ENCODE data around the gene CCNL2. TPM values are rescaled to one million over a fixed set of nuclear protein-coding genes. Genes with fewer than 3 reads are reported as not detected.

The CCNL2 gene
- total and polyA plus RNA-seq, 2 experiments from 2014 or later, result 150 to 199 TPM

DNA sequence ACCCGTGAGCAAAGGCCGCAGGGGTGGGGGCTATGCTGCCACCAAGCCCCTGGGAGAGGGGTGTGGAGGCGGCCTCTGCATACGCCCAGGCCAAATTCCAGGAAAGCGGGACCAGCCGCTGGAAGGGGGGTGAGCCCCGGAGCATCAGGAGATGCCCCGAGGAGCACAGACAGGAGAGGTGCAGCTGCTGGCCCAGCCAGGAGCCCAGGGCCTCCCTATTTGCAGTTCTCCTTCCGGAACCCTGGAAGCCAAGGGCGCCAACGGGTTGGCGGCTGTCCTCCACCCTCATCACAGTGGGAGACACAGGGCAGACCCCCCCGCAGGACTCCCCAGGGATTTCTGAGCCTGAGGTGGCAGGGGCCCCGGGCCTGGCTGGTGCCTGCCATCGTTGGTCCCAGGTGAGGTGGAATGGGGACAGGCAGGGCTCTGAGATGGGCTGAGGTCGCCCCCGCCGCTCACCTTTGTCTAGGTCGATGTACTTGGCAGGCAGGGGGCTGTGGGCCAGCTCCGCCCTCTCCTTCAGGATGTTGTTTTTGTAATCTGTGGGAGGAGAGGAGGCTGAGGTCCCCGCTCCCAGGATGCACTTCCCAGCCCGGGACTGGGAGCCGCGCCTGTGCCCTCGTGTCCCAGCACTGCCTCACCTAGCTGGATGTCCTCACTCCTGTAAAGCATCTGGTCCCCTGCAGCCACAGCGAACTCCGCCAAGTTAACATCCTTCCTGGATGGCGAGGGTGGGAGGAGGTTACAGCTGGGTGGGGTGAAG is 45.6 kb downstream of the CCNL2 start:
- no peak for DNase-seq
- H3K79me2 ChIP-seq (ENCODE audit: insufficient read depth), result peaks cover 72% of the 10 kb centered on the region
- H3K9ac ChIP-seq, result peak overlapping the region; percentile 24; the same call in 1 of the 2 replicates
- H3K36me3 ChIP-seq (ENCODE audit: low read depth), result peaks cover 6% of the 10 kb centered on the region; the same call in 1 of the 2 replicates
- no peak overlapping the region for H2AFZ ChIP-seq
- H3K4me2 ChIP-seq (ENCODE audit: unreplicated experiment), result peak overlapping the region; percentile 21
- H3K4me1 ChIP-seq (ENCODE audit: insufficient read depth), result peaks cover 14% of the 10 kb centered on the region; the same call in 1 of the 2 replicates
- in situ Hi-C loops (cut with MboI), result no loop called here
- H4K20me1 ChIP-seq (ENCODE audit: insufficient read depth), result no peaks in the 10 kb centered on the region; the same call in 1 of the 2 replicates
- no peaks in the 10 kb centered on the region for H3K27me3 ChIP-seq (replicated peaks; ENCODE audit: insufficient read depth)
- 83 to 85% methylated on average over 21 to 28 of the region's 28 CpGs for WGBS, 2 experiments (ENCODE audit: low coverage in 1 of 2, low lambda C conversion rate in 2 of 2, missing lambda C conversion rate in 2 of 2)
- H3K9me3 ChIP-seq (ENCODE audit: low read depth), result no peaks in the 10 kb centered on the region
- TF ChIP-seq EZH2phosphoT487 (IDR thresholded peaks at IDR 0.05; ENCODE audit: insufficient read depth, low read depth) (no peak), EZH2 (IDR thresholded peaks at IDR 0.05; ENCODE audit: insufficient read depth, poor library complexity, severe bottlenecking) (no peak)
- H3K27ac ChIP-seq, result 0 out of 2 replicates have a peak overlapping the region, but pooled peaks have one; percentile 15
- no peaks in the 10 kb centered on the region for H3K9me2 ChIP-seq (ENCODE audit: insufficient read depth)
- peaks cover 28% of the 10 kb centered on the region for H3F3A ChIP-seq (ENCODE audit: insufficient read depth)
- H3K4me3 ChIP-seq, result no peak overlapping the region

DNA sequence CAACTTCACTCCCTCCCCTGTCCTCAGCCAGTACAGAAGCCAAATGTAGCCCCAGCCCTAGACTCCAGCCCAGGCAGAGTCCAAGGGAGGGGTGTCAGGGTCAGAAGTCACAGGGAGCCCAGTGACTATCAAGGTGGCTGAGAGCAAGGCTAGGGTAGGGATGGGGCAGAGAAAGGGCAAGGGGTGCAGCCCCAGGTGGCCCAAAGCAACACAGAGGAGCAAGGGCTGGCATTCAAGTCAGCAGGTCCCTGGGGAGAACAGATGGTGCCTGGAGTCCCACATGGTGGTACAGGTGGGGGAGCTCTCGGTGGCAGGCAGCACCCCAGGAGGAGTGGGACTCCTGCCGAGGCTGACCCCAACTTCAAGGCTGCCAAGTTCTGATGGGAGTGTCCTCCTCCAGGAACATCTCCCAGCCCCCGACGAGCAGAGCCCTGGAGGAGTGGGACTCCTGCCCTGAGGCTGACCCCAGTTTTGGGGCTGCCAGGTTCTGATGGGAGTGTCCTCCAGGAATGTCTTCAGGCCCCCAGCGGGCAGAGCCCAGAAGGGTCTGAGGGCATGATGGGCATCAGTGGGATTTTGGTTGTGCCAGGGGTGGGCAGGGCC is 46.2 kb downstream of the CCNL2 start:
- Histone ChIP-seq H3K9me2 (ENCODE audit: insufficient read depth) (no peaks in the 10 kb centered on the region), H3K27ac (peak overlapping the region; percentile 59), H3K4me2 (ENCODE audit: unreplicated experiment) (peak overlapping the region; percentile 29), H3K9me3 (ENCODE audit: low read depth) (no peaks in the 10 kb centered on the region), H2AFZ (no peak overlapping the region), H3K4me3 (no peak overlapping the region), H3K27me3 (replicated peaks; ENCODE audit: insufficient read depth) (no peaks in the 10 kb centered on the region), H4K20me1 (ENCODE audit: insufficient read depth) (no peaks in the 10 kb centered on the region; the same call in 1 of the 2 replicates), H3K9ac (0 out of 2 replicates have a peak overlapping the region, but pooled peaks have one; percentile 24), H3K36me3 (ENCODE audit: low read depth) (peaks cover 6% of the 10 kb centered on the region; the same call in 1 of the 2 replicates), H3K79me2 (ENCODE audit: insufficient read depth) (peaks cover 75% of the 10 kb centered on the region), H3K4me1 (ENCODE audit: insufficient read depth) (peaks cover 13% of the 10 kb centered on the region; the same call in 1 of the 2 replicates), H3F3A (ENCODE audit: insufficient read depth) (peaks cover 28% of the 10 kb centered on the region)
- TF ChIP-seq EZH2phosphoT487 (IDR thresholded peaks at IDR 0.05; ENCODE audit: insufficient read depth, low read depth) (no peak), EZH2 (IDR thresholded peaks at IDR 0.05; ENCODE audit: insufficient read depth, poor library complexity, severe bottlenecking) (no peak)
- 33 to 44% methylated on average over 4 to 5 of the region's 5 CpGs for WGBS, 2 experiments (ENCODE audit: low coverage in 1 of 2, low lambda C conversion rate in 2 of 2, missing lambda C conversion rate in 2 of 2)
- DNase-seq, result no peak
- in situ Hi-C loops (cut with MboI), result no loop called here

DNA sequence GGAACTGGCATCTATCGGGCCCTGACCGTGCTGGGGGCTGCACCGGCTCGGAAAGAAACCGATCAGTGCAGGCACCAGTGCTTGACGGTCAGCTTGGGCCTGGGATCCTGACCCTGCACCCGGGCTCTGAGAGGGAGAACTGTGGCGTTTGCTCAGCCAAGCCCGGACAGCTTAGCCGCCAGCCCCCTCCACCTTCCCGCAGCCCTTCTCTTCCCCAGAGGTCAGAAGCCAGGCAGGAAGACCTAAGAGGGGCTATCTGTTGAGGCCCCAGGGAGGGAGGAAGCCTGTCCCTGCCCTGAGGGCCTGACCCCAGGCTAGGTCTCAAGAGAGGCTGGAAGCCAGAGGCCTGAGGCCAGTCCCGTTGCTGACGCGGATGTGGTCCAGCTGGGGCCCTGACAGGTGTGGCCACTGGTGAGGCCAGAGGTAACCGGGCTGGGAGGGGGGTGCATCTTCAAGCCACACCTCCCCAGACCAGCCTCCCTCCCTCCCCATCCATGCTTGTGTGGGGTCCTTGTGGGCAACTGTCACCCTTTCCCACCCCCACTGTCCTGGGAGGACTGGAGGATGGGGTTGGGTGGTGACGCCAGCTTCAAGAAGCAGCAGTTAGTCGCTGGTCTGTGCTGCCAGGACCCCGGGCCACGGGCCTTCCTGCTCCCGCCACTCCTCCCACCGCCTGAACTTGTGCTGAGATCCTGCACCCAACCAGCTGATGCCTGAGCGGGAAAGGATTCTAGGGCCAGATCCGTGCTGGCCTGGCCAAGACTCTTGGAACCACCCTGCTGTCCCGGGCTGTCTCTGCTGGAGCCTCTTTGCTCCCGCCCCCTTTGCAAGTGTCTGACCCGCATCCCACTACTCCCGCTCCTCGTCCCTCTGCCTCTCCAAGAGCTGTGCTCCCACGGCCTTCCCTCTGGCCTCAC is 47.4 kb downstream of the CCNL2 start:
- peak overlapping the region; percentile 47 for H3K4me2 ChIP-seq (ENCODE audit: unreplicated experiment)

More for the DNA sequence above, 47.4 kb downstream of the CCNL2 start:
- H3K27me3 ChIP-seq (replicated peaks; ENCODE audit: insufficient read depth), result no peaks in the 10 kb centered on the region
- no peak overlapping the region for H2AFZ ChIP-seq
- H3K9me2 ChIP-seq (ENCODE audit: insufficient read depth), result no peaks in the 10 kb centered on the region
- peak overlapping the region; percentile 59 for H3K27ac ChIP-seq
- H4K20me1 ChIP-seq (ENCODE audit: insufficient read depth), result no peaks in the 10 kb centered on the region; the same call in 1 of the 2 replicates
- H3K9ac ChIP-seq, result peak overlapping the region; percentile 28; the same call in 1 of the 2 replicates
- peaks cover 75% of the 10 kb centered on the region for H3K79me2 ChIP-seq (ENCODE audit: insufficient read depth)
- TF ChIP-seq EZH2phosphoT487 (IDR thresholded peaks at IDR 0.05; ENCODE audit: insufficient read depth, low read depth) (no peak), EZH2 (IDR thresholded peaks at IDR 0.05; ENCODE audit: insufficient read depth, poor library complexity, severe bottlenecking) (no peak)
- H3K4me1 ChIP-seq (ENCODE audit: insufficient read depth), result peaks cover 13% of the 10 kb centered on the region; the same call in 1 of the 2 replicates
- in situ Hi-C loops (cut with MboI), result no loop called here
- peak; percentile 75 for DNase-seq
- no peaks in the 10 kb centered on the region for H3K9me3 ChIP-seq (ENCODE audit: low read depth)
- H3F3A ChIP-seq (ENCODE audit: insufficient read depth), result peaks cover 23% of the 10 kb centered on the region
- WGBS, 2 experiments (ENCODE audit: low coverage in 1 of 2, low lambda C conversion rate in 2 of 2, missing lambda C conversion rate in 2 of 2), result 29 to 33% methylated on average over 27 to 29 of the region's 29 CpGs
- peak overlapping the region; percentile 34; the same call in 1 of the 2 replicates for H3K4me3 ChIP-seq
- peaks cover 6% of the 10 kb centered on the region; the same call in 1 of the 2 replicates for H3K36me3 ChIP-seq (ENCODE audit: low read depth)
